H9 (cell line): ENCODE data around the gene ZNF618. TPM values are rescaled to one million over a fixed set of nuclear protein-coding genes. Genes with fewer than 3 reads are reported as not detected.

Experiments used
- DNase-seq: peaks from one replicate; pipeline ENCODE4 v3.0.0-alpha.2; 2017
- H2AFZ ChIP-seq: one replicate; pipeline ENCODE4 v1.6.1; 2013; ENCODE audit warnings: mild to moderate bottlenecking, low read length, control low read depth, moderate library complexity
- H2AK5ac ChIP-seq: 2 replicates; pipeline ENCODE4 v1.6.1; 2013; ENCODE audit warnings: low read length, control low read depth, mixed read lengths; ENCODE audit not compliant: insufficient read length
- H2BK120ac ChIP-seq: one replicate; pipeline ENCODE4 v1.6.1; 2013; ENCODE audit warnings: low read depth, mild to moderate bottlenecking, low read length, control low read depth, inconsistent platforms; ENCODE audit not compliant: poor library complexity, severe bottlenecking
- H2BK12ac ChIP-seq: 2 replicates; pipeline ENCODE4 v1.6.1; 2013; ENCODE audit warnings: low read length, control low read depth, mixed read lengths, low read depth; ENCODE audit not compliant: insufficient read length
- H2BK15ac ChIP-seq: 2 replicates; pipeline ENCODE4 v1.6.1; 2013; ENCODE audit warnings: low read depth, low read length, control low read depth
- H2BK20ac ChIP-seq: one replicate; pipeline ENCODE4 v1.6.1; 2013; ENCODE audit warnings: low read depth, mild to moderate bottlenecking, low read length, control low read depth, inconsistent platforms; ENCODE audit not compliant: poor library complexity, severe bottlenecking
- H2BK5ac ChIP-seq: 2 replicates; pipeline ENCODE4 v1.6.1; 2013; ENCODE audit warnings: low read length, control low read depth, mixed read lengths; ENCODE audit not compliant: insufficient read length
- H3K14ac ChIP-seq: 2 replicates; pipeline ENCODE4 v1.6.1; 2013; ENCODE audit warnings: low read length, control low read depth; ENCODE audit not compliant: insufficient read depth
- H3K18ac ChIP-seq: 2 replicates; pipeline ENCODE4 v1.6.1; 2013; ENCODE audit warnings: low read depth, mild to moderate bottlenecking, mixed read lengths, low read length, control low read depth; ENCODE audit not compliant: insufficient read length
- H3K23ac ChIP-seq: 2 replicates; pipeline ENCODE4 v1.6.1; 2013; ENCODE audit warnings: low read length, control low read depth, mixed read lengths, low read depth; ENCODE audit not compliant: insufficient read length
- H3K23me2 ChIP-seq: 2 replicates; pipeline ENCODE4 v1.6.1; 2013; ENCODE audit warnings: low read depth, mild to moderate bottlenecking, mixed read lengths, low read length, control low read depth; ENCODE audit not compliant: insufficient read length, poor library complexity, severe bottlenecking
- H3K27ac ChIP-seq: 2 replicates; pipeline ENCODE4 v1.5.1; 2013; ENCODE audit warnings: low read length, control low read depth, mixed read lengths, low read depth; ENCODE audit not compliant: insufficient read length
- H3K27me3 ChIP-seq: 2 replicates; pipeline ENCODE4 v1.6.1; 2013; ENCODE audit warnings: low read length, control low read depth, inconsistent platforms; ENCODE audit not compliant: insufficient read depth
- H3K4ac ChIP-seq: 2 replicates; pipeline ENCODE4 v1.6.1; 2013; ENCODE audit warnings: low read depth, mild to moderate bottlenecking, control low read depth, inconsistent platforms, low read length, moderate library complexity
- H3K4me1 ChIP-seq: 2 replicates; pipeline ENCODE4 v1.6.1; 2013; ENCODE audit warnings: low read length, control low read depth, inconsistent platforms; ENCODE audit not compliant: insufficient read depth
- H3K4me2 ChIP-seq: 2 replicates; pipeline ENCODE4 v1.6.1; 2013; ENCODE audit warnings: low read length, control low read depth, mixed read lengths; ENCODE audit not compliant: insufficient read length, insufficient read depth
- H3K56ac ChIP-seq: 2 replicates; pipeline ENCODE4 v1.6.1; 2013; ENCODE audit warnings: low read depth, mild to moderate bottlenecking, mixed read lengths, low read length, control low read depth; ENCODE audit not compliant: insufficient read length
- H3K79me1 ChIP-seq: 2 replicates; pipeline ENCODE4 v1.6.1; 2013; ENCODE audit warnings: low read depth, mild to moderate bottlenecking, moderate library complexity, low read length, control low read depth, inconsistent platforms; ENCODE audit not compliant: insufficient read depth, poor library complexity, severe bottlenecking
- H3K79me2 ChIP-seq: 2 replicates; pipeline ENCODE4 v1.6.1; 2013; ENCODE audit warnings: low read length, control low read depth, inconsistent platforms; ENCODE audit not compliant: insufficient read depth
- H3K9ac ChIP-seq: 2 replicates; pipeline ENCODE4 v1.6.1; 2013; ENCODE audit warnings: low read length, control low read depth, mixed read lengths; ENCODE audit not compliant: insufficient read length; ENCODE audit errors: extremely low read depth
- H3K9me3 ChIP-seq: one replicate; pipeline ENCODE4 v1.6.1; 2013; ENCODE audit warnings: low read depth, low read length, inconsistent platforms; ENCODE audit not compliant: control insufficient read depth
- H3T11ph ChIP-seq: one replicate; pipeline ENCODE4 v1.6.1; 2013; ENCODE audit warnings: mild to moderate bottlenecking, low read length, control low read depth, inconsistent platforms
- H4K20me1 ChIP-seq: one replicate; pipeline ENCODE4 v1.6.1; 2013; ENCODE audit not compliant: control insufficient read depth, insufficient read length, insufficient read depth
- H4K5ac ChIP-seq: 2 replicates; pipeline ENCODE4 v1.6.1; 2013; ENCODE audit warnings: low read depth, mild to moderate bottlenecking, mixed read lengths, low read length, control low read depth; ENCODE audit not compliant: insufficient read length
- H4K8ac ChIP-seq: replicated peaks from 2 replicates; pipeline ENCODE4 v1.6.1; 2013; ENCODE audit warnings: low read length, control low read depth, mixed read lengths, low read depth; ENCODE audit not compliant: insufficient read length
- H4K91ac ChIP-seq: 2 replicates; pipeline ENCODE4 v1.6.1; 2013; ENCODE audit warnings: low read depth, mild to moderate bottlenecking, moderate library complexity, mixed read lengths, low read length, control low read depth; ENCODE audit not compliant: insufficient read length
- H3K27ac Mint-ChIP-seq, 3 experiments: 2 replicates in 2 of 3; 3 replicates in 1 of 3; pipeline ENCODE4 v1.8.0; 2020 to 2021; ENCODE audit warnings: mixed read lengths in 3 of 3, mild to moderate bottlenecking in 1 of 3, moderate library complexity in 1 of 3
- H3K27me3 Mint-ChIP-seq: 2 replicates; pipeline ENCODE4 v1.8.0; 2021; ENCODE audit warnings: low read depth, mild to moderate bottlenecking, moderate library complexity, mixed read lengths
- H3K36me3 Mint-ChIP-seq, 3 experiments: 2 replicates in 2 of 3; 3 replicates in 1 of 3; pipeline ENCODE4 v1.8.0; 2020 to 2021; ENCODE audit warnings: low read depth in 3 of 3, mixed read lengths in 3 of 3; ENCODE audit not compliant: insufficient read depth in 1 of 3
- H3K4me1 Mint-ChIP-seq, 2 experiments: 2 replicates each; pipeline ENCODE4 v1.8.0; 2020; ENCODE audit warnings: mixed read lengths in 2 of 2
- H3K4me3 Mint-ChIP-seq, 2 experiments: 2 replicates in 1 of 2; 3 replicates in 1 of 2; pipeline ENCODE4 v1.8.0; 2020 to 2021; ENCODE audit warnings: mild to moderate bottlenecking in 2 of 2, mixed read lengths in 2 of 2, moderate library complexity in 1 of 2
- H3K9me3 Mint-ChIP-seq, 2 experiments: 2 replicates in 1 of 2; 3 replicates in 1 of 2; pipeline ENCODE4 v1.8.0; 2020; ENCODE audit warnings: mild to moderate bottlenecking in 2 of 2, mixed read lengths in 2 of 2, moderate library complexity in 1 of 2
- CTCF ChIP-seq: fragments of 200-600 bp; sonication (generic); conservative IDR thresholded peaks from 3 replicates; pipeline ENCODE4 v1.8.0; 2021; ENCODE audit warnings: antibody characterized with exemption, mild to moderate bottlenecking
- WGBS: extraction: QIAGEN DNeasy Blood & Tissue Kit; methylation state at CpG from one replicate; pipeline ENCODE4 v1.1.7; 2013; ENCODE audit warnings: missing lambda C conversion rate, low lambda C conversion rate, mixed read lengths; ENCODE audit not compliant: insufficient read length; ENCODE audit errors: extremely low coverage; 5-methylcytosine and 5-hydroxymethylcytosine counted together
- total RNA-seq: library from RNA; stranded (reverse); gene quantifications from 2 replicates; pipeline ENCODE4 v1.2.1, GENCODE V29; 2021

Gene ZNF618
- total RNA-seq, 1 experiment from 2014 or later: 13.6 TPM

- no peak overlapping the region for H2BK20ac ChIP-seq
- H3K4ac ChIP-seq: no peak overlapping the region
- no peak overlapping the region for H3K4me2 ChIP-seq
- no CpG with 5 or more reads among the region's 7 CpGs for WGBS
- H4K20me1 ChIP-seq: no peaks in the 10 kb centered on the region
- no peaks in the 10 kb centered on the region for H3K79me2 ChIP-seq
- no peak overlapping the region for H4K5ac ChIP-seq
- H3K9me3 ChIP-seq: no peaks in the 10 kb centered on the region
- Mint-ChIP-seq H3K27me3 (no peaks in the 10 kb centered on the region), H3K4me1 (peaks cover 2 to 11% of the 10 kb centered on the region in 2 experiments), H3K4me3 (no peak overlapping the region), H3K27ac (no peak overlapping the region), H3K9me3 (no peaks in the 10 kb centered on the region; a peak in 1 of 5 replicates), H3K36me3 (peaks cover 3 to 31% (median 21%) of the 10 kb centered on the region in 3 experiments; a peak in 6 of 7 replicates)
- no peak overlapping the region for H3K14ac ChIP-seq
- H3K23me2 ChIP-seq: no peaks in the 10 kb centered on the region
- no peak for TF ChIP-seq CTCF
- no peak overlapping the region for H4K91ac ChIP-seq
- H2AK5ac ChIP-seq: no peak overlapping the region
- no peak overlapping the region for H3T11ph ChIP-seq
- DNase-seq: no peak
- no peak overlapping the region for H2BK12ac ChIP-seq
- H3K4me1 ChIP-seq: no peaks in the 10 kb centered on the region
- no peak overlapping the region for H2BK15ac ChIP-seq
- no peaks in the 10 kb centered on the region for H3K79me1 ChIP-seq
- H4K8ac ChIP-seq: no peak overlapping the region
- no peak overlapping the region for H3K27ac ChIP-seq
- no peak overlapping the region for H2AFZ ChIP-seq
- H3K18ac ChIP-seq: no peak overlapping the region
- H3K9ac ChIP-seq: no peak overlapping the region
- H3K23ac ChIP-seq: no peak overlapping the region
- H3K27me3 ChIP-seq: no peaks in the 10 kb centered on the region
- H2BK120ac ChIP-seq: no peak overlapping the region
- H3K56ac ChIP-seq: no peak overlapping the region
- H2BK5ac ChIP-seq: no peak overlapping the region
These were observed 179.8 kb downstream of the ZNF618 start for GRCh38 chr9:114055894-114056293.
